Posterior cingulate gyrus (tissue), 11 donors: ENCODE measurements around the gene EWSR1.

Source experiments
- DNase-seq, 10 donors: peaks; one replicate each; pipeline versions ENCODE4 v3.0.0 to v3.0.0-alpha.2; 2020 to 2021; ENCODE audit warnings: mixed read lengths in 3 of 10
- intact Hi-C: fragments of 100-400 bp; cut with DNase I; formaldehyde crosslinking; loops from one replicate; pipeline ENCODE4 v1.15.1; 2023

The EWSR1 gene

DNA sequence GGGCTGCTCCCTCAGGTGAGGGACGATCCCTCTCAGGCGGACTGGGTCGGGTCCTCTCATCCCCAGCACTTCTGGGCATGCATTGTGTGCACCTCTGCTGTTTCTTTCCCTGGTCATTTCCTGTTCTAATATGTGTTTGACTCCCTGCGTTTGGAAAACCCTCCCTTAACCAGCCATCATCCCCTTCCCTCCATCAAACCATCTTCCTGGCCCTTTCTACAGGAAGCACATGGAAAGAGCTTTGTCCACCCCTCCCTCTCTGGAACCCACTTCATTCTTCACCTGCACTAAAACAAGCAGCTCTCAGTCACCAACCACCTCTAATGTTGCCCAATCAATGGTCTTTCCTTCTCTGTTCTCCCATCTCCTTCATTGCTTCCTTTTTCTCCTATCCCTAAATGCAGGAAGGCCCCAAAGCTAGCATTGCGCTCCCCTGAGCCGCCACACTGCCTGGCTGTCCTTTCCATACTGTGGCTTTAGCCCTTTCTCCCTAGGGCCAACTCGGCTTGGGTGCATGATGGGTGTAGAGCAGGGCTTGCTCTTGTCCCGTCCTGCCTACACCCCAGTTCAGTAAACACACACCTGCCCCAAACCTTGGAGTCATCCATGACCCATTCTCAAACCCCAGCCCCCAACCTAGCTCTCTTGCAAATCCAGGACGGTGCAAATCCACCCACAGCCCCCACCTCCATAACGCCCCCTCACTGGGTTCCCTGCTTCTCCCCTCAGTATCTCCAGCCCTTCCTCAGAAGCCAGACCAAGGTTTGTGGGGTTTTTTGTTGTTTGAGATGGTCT is 32.9 kb downstream of the EWSR1 start:
- intact Hi-C loops: loop anchor here (10.0 kb wide), 1 partner anchor 84 kb away; the partner anchor contains the start of gene AP1B1
- peak in 1 of 10 donors; percentile 67 for DNase-seq

DNA sequence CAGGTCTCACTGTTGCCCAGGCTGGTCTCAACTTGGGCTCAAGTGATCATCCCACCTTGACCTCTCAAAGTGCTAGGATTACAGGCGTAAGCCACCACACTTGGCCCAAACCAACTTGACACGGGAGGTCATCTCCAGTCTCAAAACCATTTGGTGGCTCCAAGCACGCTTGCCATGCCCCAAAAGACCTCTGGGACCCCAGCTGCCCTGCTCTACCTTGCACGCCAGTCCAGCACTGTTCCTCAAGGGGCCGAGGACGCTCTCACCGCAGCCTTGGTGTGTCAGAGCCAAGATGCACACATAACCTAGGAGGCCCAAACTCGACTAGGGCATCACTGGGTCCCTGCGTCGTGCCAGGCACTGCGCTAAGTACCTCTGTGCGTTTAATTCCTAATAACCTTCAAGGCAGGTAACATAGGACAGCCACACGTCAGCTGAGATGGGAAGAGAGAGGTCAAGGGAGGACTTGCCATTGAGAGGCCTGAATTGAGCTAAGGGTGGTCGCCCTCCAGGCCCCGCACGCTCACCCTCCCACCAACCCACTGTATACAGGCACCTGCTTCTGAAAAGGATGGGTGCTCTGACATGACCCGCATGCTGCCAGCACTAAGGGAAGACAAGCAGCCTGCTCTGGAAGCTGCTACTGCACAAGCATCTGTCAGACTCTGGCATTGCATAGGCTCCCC is 33.8 kb downstream of the EWSR1 start:
- peak in 1 of 10 donors; percentile 70 for DNase-seq
- intact Hi-C loops: loop anchor here (10.0 kb wide), 1 partner anchor 83 kb away; the partner anchor contains the start of gene AP1B1

DNA sequence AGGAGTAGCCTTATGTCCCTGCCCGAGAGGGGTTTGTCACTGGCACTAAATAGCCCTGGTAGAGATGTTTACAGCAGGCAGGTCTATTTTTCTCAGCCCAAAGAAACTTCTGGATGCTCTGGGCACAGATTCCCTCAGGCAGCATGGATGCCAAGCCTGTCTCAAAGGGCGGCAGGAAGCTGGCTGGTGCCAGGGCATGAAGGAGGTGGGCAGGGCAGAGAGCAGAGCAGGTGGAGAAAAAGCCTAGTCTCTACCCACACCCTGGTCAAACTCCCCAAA is 34.3 kb downstream of the EWSR1 start:
- intact Hi-C loops: loop anchor here (10.0 kb wide), 1 partner anchor 82 kb away; the partner anchor contains the start of gene AP1B1
- DNase-seq: no peak

DNA sequence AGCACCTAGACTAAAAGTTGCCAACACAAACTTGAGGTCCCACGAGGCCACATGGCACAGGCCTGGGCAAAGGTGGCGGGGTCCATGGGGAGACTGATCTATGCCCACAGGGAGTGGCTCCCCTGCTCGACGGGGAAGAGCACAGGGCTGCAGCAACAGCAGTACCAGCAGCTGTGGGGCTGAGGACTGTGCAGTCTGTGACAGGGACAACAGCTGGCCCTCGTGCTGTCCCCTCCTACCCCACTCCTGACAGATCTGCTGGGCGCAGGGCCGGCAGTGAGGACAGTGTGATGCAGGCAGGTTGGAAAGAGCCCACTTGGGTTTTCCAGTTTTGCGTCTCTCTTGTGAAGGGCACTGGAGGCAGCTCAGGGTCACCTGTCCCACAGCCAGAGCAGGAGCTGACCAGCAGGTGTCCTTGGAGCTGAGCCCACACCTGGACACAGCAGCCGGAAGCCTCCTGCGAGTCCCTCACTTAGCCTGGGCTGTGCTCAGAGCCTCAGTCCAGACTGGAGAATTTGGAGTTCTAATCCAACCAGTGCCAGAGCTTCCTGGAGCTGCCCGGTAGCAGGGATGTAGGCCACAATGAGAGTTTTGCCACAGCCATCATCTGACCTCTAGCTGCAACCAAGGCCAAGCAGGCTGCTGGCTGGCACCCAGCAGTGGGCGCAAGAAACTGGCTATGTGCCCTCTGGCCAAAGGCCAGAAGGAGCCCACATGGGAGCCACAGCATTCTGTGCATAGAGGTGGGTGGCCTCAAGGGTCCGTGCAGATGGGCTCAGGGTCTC is 34.8 kb downstream of the EWSR1 start:
- intact Hi-C loops: loop anchor here (10.0 kb wide), 1 partner anchor 82 kb away; the partner anchor contains the start of gene AP1B1
- DNase-seq: peak in 2 of 10 donors; percentile 42 to 88

DNA sequence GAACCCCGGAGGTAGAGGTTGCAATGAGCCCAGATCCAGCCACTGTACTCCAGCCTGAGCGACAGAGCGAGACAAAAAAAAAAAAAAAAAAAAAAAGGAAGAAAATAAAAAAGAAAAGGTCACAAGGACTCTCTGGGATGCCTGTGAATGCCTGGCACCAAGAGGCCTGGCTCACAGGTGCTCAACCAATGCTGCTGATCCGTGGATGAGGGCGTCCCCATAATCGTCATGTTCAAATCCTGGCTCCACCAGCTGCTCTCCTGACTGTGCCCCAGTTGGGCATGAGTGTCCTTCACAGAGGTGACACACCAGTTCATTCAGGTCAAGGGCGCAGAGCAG is 37.7 kb downstream of the EWSR1 start:
- DNase-seq: no peak
- intact Hi-C loops: loop anchor here (5.0 to 10.0 kb wide), 2 partner anchors 39 to 79 kb away; partner anchors contain the start of genes AP1B1, EWSR1 and RHBDD3

DNA sequence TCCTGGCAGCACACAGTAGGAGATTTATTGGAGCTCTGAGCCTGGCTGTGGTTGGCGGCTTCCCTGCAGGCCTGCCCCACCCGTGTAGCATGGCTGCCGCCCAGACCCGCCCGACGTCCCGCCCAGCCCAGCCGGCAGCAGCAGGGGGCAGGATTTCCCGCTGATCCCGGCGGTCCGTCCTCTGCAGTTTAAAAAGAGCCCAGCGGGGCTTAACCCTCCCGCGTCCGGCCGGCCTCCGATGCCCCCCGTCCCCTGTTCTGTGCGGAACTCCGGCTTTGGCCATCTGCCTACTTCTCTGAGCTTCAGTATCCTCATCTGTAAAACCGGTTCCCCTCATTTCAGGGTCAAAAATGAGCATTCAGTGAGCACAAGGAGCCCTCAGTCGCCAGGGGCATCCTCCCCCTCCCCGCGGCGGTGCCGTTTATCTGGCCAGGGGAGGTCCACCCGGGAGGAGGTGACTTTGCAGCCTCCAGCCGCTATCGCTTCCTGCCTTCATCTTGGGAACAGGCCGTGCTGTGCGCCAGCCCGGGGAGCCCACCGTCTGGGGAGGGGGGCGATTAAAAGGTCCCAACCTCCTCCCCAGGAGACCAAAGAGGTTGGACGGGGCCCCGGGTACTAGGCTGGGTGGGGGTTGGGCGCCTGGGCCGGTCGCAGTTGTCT is 38.2 kb downstream of the EWSR1 start, which contains the start of gene GAS2L1:
Gene GAS2L1, plus strand, starts transcription at position 476 of the 660 bp plus-strand sequence. CDS start 1,456 bp downstream, outside the sequence.
- DNase-seq: peak; percentile 70 to 97 (median 80)
- intact Hi-C loops: loop anchor here (5.0 to 10.0 kb wide), 2 partner anchors 39 to 78 kb away; partner anchors contain the start of genes AP1B1, EWSR1 and RHBDD3

DNA sequence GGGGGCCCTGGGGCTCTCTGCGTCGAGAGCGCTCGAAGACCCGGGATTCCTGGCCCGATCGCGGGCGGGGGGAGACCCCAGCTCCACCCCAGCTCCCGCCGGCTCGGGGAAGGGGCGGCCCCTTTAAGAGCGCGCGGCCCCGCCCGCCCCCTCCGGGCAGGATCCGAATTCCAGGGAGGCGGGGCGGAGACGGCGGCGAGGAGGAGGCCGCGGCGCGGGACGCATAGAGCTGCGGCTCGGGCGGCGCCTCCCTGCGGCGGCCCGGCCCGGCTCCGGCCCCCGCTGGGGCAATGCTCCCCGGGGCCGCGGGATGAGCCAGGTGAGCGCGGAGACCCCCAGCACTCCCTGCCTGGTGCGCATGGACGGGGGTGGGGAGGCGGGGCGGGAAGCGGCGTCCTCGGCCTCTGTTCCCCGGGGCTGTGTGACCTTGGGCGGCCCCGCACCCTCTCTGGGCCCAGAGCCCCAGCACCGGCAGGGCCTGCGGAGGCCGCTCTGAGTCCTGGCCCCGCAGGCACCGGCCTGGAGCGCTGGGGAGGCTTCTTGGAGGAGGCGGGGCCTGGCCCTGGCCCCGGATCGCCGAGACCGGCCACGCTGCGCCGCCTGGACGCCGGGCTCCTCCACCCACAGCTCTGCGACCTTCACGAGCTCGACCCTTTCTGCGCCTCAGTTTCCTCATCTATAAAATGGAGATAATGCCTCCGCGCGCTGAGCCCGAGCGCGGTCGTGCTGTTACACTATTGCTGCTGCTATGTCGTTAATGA is 38.9 kb downstream of the EWSR1 start:
- DNase-seq: peak; percentile 51 to 97 (median 76)
- intact Hi-C loops: loop anchor here (5.0 to 10.0 kb wide), 2 partner anchors 40 to 78 kb away; partner anchors contain the start of genes AP1B1, EWSR1 and RHBDD3

DNA sequence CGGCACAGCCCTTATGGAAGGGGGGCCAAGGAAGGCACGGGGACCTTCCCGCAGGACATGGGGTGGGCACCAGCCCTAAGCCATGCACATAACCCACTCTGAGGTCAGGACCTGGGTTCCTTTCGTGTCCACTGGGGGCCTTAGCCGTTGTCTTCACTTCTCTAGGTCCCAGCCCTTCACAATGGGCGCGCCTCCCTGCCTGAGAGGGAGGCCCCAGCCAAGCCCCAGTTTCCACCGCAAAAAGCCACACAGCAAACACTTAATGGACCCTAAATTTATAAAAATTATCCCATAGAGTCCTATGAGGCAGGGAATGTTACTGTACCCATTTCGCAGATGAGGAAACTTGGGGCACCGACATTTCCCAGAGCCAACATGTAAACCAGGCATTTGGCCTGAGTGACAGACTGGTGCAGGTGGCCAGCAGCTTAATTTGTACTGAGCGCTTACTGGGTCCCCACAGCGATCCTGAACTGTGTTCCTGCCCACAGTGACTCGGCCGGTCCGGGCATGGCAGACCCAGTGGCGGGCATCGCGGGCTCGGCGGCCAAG is 39.6 kb downstream of the EWSR1 start:
- intact Hi-C loops: loop anchor here (5.0 to 10.0 kb wide), 2 partner anchors 40 to 77 kb away; partner anchors contain the start of genes AP1B1, EWSR1 and RHBDD3
- DNase-seq: peak in 1 of 10 donors; percentile 80

DNA sequence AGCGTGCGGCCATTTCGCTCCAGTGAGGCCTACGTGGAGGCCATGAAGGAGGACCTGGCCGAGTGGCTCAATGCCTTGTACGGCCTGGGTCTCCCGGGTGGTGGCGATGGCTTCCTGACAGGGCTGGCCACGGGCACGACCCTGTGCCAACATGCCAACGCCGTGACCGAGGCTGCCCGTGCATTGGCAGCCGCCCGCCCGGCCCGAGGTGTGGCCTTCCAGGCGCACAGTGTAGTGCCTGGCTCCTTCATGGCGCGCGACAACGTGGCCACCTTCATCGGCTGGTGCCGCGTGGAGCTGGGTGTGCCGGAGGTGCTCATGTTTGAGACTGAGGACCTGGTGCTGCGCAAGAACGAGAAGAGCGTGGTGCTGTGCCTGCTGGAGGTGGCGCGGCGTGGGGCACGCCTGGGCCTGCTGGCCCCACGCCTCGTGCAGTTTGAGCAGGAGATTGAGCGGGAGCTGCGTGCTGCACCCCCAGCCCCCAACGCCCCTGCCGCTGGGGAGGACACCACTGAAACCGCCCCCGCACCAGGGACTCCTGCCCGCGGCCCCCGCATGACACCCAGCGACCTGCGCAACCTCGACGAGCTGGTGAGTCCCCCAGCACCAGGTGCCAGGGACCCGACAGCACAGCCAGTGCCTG is 40.2 kb downstream of the EWSR1 start:
- DNase-seq: peak in 4 of 10 donors; percentile 10 to 85 (median 78)
- intact Hi-C loops: loop anchor here (5.0 to 10.0 kb wide), 2 partner anchors 41 to 77 kb away; partner anchors contain the start of genes AP1B1, EWSR1 and RHBDD3

DNA sequence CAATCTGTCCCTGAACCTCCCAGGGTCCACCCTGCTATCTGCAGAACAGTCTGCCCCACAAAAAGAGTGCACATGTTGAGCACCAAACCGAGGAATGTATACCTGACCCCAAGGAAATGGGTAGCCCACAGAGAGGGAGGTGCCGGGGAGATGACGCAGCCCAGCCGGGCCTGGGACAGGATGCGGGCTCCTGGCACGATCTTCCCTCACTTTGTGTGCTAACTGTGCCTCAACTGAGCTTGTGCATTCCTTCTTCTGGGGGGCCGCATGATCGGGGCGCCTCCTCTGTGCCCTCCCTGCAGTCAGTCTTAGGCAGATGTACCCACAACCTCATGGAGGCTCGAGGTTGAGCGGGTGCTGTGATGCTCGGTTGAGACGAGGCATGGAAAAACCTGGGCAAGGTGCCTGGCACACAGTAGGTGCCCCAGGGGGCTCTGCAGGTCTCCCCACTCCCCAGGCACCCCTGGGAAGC is 40.8 kb downstream of the EWSR1 start:
- intact Hi-C loops: loop anchor here (5.0 to 10.0 kb wide), 2 partner anchors 42 to 76 kb away; partner anchors contain the start of genes AP1B1, EWSR1 and RHBDD3
- peak in 2 of 10 donors; percentile 69 to 79 for DNase-seq

DNA sequence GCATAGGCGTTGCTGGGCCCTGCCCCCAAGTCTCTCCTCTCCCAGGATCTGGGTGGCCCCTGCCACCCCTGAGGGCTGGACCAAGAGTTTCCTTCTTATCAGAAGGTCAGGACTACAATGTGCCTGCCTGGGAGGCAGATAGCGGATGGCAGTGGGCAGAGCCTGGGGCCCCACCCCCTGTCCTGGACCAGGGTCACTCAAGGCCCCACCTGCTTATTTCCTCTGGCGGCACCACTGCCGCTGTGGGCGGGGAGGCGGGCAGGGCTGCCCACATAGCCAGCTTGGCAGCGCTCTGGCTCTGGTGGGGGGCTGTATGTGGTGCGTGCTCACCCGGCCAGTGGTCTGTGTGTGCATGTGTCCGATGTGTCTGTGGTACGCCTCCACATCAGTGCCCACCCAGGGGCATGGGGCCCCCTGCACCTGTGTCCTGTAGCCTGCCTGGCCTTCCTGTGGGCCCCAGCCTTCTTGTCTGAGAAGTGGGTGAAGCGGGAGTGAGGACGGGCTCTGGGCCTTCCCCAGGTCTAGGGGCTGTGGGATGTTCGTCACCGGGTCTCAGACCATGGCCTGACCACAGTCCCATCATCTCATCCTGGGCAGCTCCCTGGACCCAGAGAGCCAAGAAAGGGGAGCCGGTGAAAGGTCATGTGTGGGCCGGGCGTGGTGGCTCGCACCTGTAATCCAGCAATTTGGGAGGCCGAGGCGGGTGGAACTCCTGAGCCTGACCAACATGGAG is 41.4 kb downstream of the EWSR1 start:
- peak in 4 of 10 donors; percentile 10 to 86 (median 75) for DNase-seq
- intact Hi-C loops: loop anchor here (5.0 to 10.0 kb wide), 3 partner anchors 42 to 75 kb away; partner anchors contain the start of genes AP1B1, EWSR1 and RHBDD3

DNA sequence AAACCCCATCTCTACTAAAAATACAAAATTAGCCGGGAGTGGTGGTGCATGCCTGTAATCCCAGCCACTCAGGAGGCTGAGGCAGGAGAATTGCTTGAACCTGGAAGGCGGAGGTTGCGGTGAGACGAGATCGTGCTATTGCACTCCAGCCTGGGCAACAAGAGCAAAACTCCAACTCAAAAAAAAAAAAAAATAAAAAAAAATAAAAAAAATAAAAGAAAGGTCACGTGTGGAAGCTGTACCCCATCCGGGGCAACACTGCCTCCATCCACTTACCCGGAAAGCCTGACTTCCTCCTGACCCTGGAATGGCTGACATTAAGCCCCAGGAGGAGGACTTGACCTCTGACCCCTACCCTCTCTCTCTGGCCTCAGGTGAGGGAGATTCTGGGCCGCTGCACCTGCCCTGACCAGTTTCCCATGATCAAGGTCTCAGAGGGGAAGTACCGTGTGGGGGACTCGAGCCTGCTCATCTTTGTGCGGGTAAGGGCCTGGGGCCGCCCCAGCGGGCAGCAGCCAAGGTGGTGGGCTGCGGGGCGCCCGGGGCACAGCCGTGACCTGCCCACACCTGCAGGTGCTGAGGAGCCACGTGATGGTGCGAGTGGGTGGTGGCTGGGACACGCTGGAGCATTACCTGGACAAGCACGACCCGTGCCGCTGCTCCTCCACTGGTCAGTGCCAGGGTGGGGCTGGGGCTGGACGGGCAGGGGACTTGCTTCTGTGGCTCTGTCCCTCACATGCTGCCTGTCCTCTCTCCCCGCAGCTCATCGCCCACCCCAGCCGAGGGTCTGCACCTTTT is 42.2 kb downstream of the EWSR1 start:
- DNase-seq: peak in 4 of 10 donors; percentile 14 to 88 (median 76)
- intact Hi-C loops: loop anchor here (5.0 kb wide), 1 partner anchor 47 kb away; no protein-coding TSS in a partner anchor

DNA sequence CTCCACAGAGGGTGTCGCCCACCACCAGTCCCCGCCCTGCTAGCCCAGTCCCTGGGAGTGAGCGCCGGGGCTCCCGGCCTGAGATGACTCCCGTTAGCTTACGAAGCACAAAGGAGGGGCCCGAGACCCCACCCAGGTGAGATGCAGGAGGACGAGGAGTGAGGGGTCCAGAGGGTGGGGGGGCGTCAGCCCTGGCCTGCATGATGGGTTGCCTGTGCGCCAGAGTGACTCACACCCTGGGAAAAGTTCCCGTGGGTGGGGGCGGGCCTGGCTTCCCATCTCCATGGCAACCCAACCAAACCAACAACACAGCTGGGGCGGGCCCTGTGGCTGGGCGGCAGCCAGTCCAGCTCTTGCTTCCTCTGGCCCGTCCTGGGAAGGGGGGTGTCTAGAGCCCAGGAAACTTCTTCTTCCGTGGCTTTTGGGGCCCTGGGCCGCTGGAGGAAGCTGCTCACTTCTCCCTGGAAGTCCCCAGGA is 42.8 kb downstream of the EWSR1 start:
- peak; percentile 93 to 100 (median 96) for DNase-seq
- intact Hi-C loops: loop anchor here (5.0 kb wide), 1 partner anchor 46 kb away; no protein-coding TSS in a partner anchor

DNA sequence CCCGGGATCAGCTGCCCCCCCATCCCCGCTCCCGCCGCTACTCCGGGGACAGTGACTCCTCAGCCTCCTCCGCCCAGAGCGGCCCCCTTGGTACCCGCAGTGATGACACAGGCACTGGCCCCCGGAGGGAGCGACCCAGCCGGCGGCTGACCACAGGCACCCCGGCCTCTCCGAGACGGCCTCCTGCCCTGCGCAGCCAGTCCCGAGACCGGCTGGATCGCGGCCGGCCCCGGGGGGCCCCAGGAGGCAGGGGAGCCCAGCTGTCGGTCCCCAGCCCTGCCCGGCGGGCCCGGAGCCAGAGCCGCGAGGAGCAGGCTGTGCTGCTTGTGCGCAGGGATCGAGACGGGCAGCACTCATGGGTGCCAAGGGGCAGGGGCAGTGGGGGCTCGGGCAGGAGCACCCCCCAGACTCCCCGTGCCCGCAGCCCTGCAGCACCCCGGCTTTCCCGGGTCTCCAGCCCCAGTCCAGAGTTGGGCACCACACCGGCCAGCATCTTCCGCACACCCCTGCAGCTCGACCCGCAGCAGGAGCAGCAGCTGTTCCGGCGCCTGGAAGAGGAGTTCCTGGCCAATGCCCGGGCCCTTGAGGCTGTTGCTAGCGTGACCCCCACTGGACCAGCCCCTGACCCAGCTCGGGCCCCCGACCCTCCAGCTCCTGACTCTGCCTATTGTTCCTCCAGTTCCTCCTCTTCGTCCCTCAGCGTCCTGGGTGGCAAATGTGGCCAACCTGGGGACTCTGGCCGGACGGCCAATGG is 43.6 kb downstream of the EWSR1 start:
- peak in 4 of 10 donors; percentile 17 to 89 (median 82) for DNase-seq

More for the DNA sequence above, 43.6 kb downstream of the EWSR1 start:
- intact Hi-C loops: loop anchor here (5.0 kb wide), 1 partner anchor 46 kb away; no protein-coding TSS in a partner anchor
